Stimulated activated CD8-positive, alpha-beta memory T cell treated with anti-CD3 and anti-CD28 coated beads, Interleukin-4, amount 100 ng/mL, for 24 hours (primary cell): Measurements from ENCODE around the gene TERT.
"Not testable (repeated sequence)": the region's sequence is repeated elsewhere in the genome, so short reads cannot be mapped to it uniquely, and the experiment has no call there.

Experiments used
- DNase-seq: peaks from one replicate; pipeline ENCODE4 v3.0.0-alpha.2; 2020; ENCODE audit warnings: low read depth

TERT gene

GRCh38 chr5:1294835-1295649 lies at the start of gene TERT:
Gene TERT (minus strand): TSS chr5:1295068. CDS start chr5:1294989, 79 bp downstream.
- peak; percentile 68 for DNase-seq

GRCh38 chr5:1343931-1344901 lies 49.3 kb upstream of the TERT start:
- no peak for DNase-seq

GRCh38 chr5:1343315-1343751 lies 48.5 kb upstream of the TERT start:
- no peak for DNase-seq

- DNase-seq: not testable (repeated sequence)
Measured at GRCh38 chr5:1342711-1343110, 47.8 kb upstream of the TERT start.

GRCh38 chr5:1342268-1342667 lies 47.4 kb upstream of the TERT start:
- no peak for DNase-seq

DNA sequence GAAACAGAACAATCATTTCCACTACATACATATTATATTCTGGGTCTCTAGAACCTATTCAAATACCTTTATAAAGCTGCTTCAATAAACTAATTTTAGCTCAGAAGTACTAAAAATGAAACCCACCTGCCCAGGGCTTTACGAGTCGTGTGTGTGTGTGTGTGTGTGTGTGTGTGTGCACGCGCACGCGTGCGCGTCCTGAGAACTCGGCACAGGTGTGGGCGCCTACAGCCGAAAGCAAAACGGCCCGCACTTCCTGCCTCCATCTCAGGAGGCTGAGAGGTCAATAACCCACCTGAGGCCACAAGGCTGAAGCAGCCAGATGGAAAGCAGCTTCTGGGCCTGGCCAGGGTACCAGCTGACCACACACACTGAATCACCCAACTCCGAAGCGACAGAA lies 47.0 kb upstream of the TERT start:
- DNase-seq: no peak

- not testable (repeated sequence) for DNase-seq
Measured at GRCh38 chr5:1339818-1340210, 44.9 kb upstream of the TERT start.

DNA sequence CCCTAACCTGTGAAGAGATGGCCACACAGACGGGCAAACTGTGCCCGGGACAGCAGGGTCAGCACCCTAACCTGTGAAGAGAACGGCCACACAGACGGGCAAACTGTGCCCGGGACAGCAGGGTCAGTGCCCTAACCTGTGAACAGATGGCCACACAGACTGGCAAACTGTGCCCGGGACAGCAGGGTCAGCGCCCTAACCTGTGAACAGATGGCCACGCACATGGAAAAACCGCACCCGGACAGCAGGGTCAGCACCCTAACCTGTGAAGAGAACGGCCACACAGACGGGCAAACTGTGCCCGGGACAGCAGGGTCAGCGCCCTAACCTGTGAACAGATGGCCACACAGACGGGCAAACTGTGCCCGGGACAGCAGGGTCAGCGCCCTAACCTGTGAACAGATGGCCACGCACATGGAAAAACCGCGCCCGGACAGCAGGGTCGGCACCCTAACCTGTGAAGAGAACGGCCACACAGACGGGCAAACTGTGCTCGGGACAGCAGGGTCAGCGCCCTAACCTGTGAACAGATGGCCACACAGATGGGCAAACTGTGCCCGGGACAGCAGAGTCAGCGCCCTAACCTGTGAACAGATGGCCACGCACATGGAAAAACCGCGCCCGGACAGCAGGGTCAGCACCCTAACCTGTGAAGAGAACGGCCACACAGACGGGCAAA lies 44.4 kb upstream of the TERT start:
- DNase-seq: not testable (repeated sequence)

GRCh38 chr5:1338506-1339070 lies 43.7 kb upstream of the TERT start:
- no peak for DNase-seq

DNA sequence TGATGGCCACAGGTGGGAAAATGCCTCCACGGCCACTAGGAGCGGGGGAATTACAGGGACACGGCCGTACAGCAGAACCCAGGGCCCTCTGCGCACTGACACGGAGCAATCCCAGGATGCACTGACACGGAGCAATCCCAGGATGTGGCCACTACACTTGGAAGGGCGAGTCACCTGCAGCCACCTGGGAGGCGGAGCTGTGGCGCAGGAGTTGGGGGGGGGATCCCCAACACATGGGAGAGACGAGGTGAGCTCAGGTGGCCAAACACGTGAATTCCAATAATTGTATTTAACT lies 43.3 kb upstream of the TERT start:
- no peak for DNase-seq

DNA sequence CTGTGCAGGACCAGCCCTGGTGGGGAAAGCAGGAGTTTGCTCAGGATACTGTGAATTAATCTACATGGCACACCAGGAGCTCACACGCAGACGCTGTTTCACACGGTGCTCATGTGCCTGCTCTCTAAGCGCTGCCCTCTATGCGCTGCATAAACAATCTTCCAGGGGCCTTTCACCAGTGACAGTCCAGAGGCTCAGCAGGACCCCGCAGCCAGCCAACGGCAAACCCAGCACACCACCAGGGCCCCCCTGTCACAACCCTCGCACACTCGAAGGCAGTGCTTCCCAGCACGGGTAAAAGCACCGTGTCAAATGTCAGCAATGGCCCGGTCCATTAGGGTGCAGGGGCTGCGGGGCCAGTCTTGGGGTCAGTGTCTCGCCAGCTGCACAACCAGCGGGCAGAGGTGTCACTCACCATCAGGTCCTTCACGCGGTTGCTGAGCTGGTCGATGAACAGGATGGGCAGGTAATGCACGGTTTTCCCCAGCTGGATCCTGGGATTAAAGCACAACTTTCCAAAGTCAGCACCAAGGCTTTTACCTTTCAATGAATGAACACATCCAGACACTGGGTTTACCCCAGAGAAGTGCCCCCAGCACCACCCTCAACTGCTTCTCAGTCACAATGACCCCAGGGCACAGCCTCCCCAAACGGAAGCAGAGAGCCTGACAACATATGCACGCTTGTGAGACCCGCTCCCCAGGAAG lies 42.8 kb upstream of the TERT start:
- DNase-seq: no peak

DNA sequence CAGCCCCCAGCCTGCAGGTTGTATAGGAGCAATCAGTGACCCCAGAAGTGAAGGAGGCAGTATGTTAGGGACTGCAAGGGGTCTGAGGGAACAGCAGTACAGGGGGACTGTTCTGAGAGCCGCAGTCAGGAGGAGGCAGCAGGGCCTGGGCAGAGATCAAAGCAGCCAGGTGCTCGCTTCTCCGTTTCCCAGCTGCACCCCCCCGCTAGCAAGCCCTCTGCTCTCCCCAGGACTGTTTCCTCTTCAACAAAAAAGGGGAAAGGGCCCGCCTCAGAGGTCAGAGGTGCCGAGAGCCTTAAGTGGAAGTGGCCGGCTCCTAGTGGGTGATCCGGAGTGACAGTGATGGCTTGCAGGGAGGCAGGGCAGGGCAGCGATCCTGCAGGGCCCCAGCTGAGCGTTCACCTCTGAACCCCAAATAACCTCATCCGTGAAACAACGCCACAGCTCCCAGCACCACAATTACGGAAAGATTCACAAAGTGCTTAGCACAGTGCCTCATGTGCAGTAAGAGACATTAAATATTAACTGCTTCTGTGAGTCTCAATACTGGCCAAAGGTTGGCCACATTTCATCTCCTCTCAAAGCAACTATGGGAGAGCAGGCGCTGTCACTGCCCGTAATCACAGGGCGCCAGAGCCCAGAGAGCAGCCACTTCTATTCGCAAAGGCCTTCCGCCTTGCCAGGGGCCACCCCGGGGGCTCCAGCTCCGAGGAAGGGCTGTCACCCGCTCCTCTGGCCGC lies 42.1 kb upstream of the TERT start:
- DNase-seq: no peak

GRCh38 chr5:1336106-1336561 lies 41.3 kb upstream of the TERT start:
- DNase-seq: no peak

- no peak for DNase-seq
Measured at GRCh38 chr5:1335540-1336095, 40.8 kb upstream of the TERT start.

GRCh38 chr5:1334831-1335539 lies 40.1 kb upstream of the TERT start:
- DNase-seq: no peak

- no peak for DNase-seq
Measured at GRCh38 chr5:1333986-1334385, 39.1 kb upstream of the TERT start.

DNA sequence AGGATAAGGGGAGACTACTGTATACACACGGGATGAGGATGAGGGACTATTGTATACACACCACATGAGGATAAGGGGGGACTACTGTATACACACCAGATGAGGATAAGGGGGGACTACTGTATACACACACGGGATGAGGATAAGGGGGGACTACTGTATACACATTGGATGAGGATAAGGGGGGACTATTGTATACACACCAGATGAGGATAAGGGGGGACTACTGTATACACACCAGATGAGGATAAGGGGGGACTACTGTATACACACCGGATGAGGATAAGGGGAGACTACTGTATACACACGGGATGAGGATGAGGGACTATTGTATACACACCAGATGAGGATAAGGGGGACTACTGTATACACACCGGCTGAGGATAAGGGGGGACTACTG lies 38.4 kb upstream of the TERT start:
- DNase-seq: not testable (repeated sequence)

DNA sequence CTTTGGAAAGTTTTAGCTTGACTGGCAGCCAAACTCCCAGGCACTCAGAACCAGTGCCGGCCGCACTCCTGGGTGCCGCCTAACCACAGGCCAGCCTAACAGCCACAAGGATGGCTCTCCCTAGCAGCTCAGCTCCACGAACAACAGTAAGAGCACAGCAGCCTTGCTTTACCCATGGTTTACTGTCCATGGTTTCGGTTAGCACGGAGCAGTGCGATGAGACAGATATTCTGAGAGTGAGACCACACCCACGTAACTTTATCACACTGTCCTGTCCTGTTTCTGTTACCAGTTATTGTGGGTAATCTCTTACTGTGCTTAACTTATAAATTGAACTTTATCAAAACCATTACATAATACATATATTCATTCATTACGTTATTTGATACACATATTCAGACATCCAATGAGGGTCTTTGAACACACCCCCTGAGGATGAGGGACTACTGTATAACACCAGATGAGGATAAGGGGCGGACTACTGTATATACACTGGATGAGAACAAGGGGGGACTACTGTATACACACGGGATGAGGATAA lies 37.7 kb upstream of the TERT start:
- DNase-seq: no peak

DNA sequence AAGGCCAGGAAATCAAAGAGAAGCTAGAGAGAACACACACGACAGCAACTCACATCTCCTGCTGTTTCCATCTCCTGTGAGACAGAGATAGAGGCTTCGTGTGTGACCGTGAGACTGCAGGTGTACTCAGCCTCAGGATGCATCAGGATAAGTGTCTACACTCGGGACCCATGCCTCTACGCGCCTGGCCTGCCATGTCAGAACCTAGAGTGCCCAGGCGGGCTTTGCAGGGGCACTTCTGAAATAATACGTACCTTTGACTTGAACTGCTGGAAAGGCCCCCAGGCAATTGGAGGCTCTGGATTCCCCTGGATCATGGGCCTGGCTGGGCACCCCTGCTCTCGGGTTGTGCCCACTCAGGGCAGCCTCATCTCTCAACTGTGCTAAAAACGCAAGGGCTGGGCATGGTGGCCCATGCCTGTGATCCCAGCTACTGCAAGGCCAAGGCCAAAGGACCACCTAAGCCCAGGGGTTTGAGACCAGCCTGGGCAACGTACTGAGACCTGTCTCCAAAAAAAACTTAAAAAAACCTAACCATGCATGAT lies 37.1 kb upstream of the TERT start:
- no peak for DNase-seq
